ENCODE measurements around the gene CPN2. TPM values are rescaled to one million over a fixed set of nuclear protein-coding genes. Genes with fewer than 3 reads are reported as not detected.

CPN2 gene
- total and polyA plus RNA-seq, 4 donors: 20.4 to 196 (median 128) TPM

GRCh38 chr3:194314388-194315068, 36.6 kb downstream of the CPN2 start:
- H3K27ac ChIP-seq (ENCODE audit: low read depth in 1 of 2, low read length in 2 of 2): no peak overlapping the region
- H3K27me3 ChIP-seq (ENCODE audit: control insufficient read depth in 4 of 4, insufficient read depth in 4 of 4, low read length in 3 of 4): no peaks in the 10 kb centered on the region
- no peak overlapping the region for H3K4me3 ChIP-seq (ENCODE audit: low read depth in 1 of 3, low read length in 3 of 3)
- DNase-seq (ENCODE audit: low spot score): no peak
- H3K4me1 ChIP-seq (ENCODE audit: control insufficient read depth in 4 of 4, insufficient read depth in 4 of 4, low read length in 3 of 4): peaks cover 0 to 12% (median 7%) of the 10 kb centered on the region in 4 donors
- H3K9me3 ChIP-seq (ENCODE audit: control insufficient read depth in 4 of 4, low read length in 3 of 4): no peaks in the 10 kb centered on the region
- no peaks in the 10 kb centered on the region for H3K36me3 ChIP-seq (ENCODE audit: control insufficient read depth in 4 of 4, insufficient read depth in 3 of 4, low read depth in 1 of 4, low read length in 3 of 4)
- no peak overlapping the region for H3K9ac ChIP-seq (ENCODE audit: low read depth in 1 of 2, low read length in 2 of 2)
- no peak for TF ChIP-seq RXRA (IDR thresholded peaks at IDR 0.05)
- TF ChIP-seq MAX (IDR thresholded peaks at IDR 0.05): no peak
- no peak for TF ChIP-seq HNF4A (conservative IDR thresholded peaks at IDR 0.05)
- no peak for TF ChIP-seq YY1 (IDR thresholded peaks at IDR 0.05)
- TF ChIP-seq FOXA2 (IDR thresholded peaks at IDR 0.05): no peak
- TF ChIP-seq ZBTB33 (IDR thresholded peaks at IDR 0.05): no peak
- no peak for TF ChIP-seq JUND (IDR thresholded peaks at IDR 0.05)
- TF ChIP-seq SP1 (IDR thresholded peaks at IDR 0.05): no peak
- TF ChIP-seq EGR1 (IDR thresholded peaks at IDR 0.05; ENCODE audit: low read depth in 2 of 2): no peak
- TF ChIP-seq REST (IDR thresholded peaks at IDR 0.05): no peak
- no peak for TF ChIP-seq TAF1 (conservative IDR thresholded peaks at IDR 0.05)
- no peak for TF ChIP-seq ATF3 (IDR thresholded peaks at IDR 0.05)
- WGBS: 91% methylated on average over 13 of the region's 13 CpGs

GRCh38 chr3:194313560-194314387, 37.4 kb downstream of the CPN2 start:
- Histone ChIP-seq H3K9ac (ENCODE audit: low read depth in 1 of 2, low read length in 2 of 2) (no peak overlapping the region), H3K9me3 (ENCODE audit: control insufficient read depth in 4 of 4, low read length in 3 of 4) (no peaks in the 10 kb centered on the region), H3K27ac (ENCODE audit: low read depth in 1 of 2, low read length in 2 of 2) (no peak overlapping the region), H3K27me3 (ENCODE audit: control insufficient read depth in 4 of 4, insufficient read depth in 4 of 4, low read length in 3 of 4) (no peaks in the 10 kb centered on the region), H3K4me1 (ENCODE audit: control insufficient read depth in 4 of 4, insufficient read depth in 4 of 4, low read length in 3 of 4) (peaks cover 0 to 13% (median 7%) of the 10 kb centered on the region in 4 donors), H3K36me3 (ENCODE audit: control insufficient read depth in 4 of 4, insufficient read depth in 3 of 4, low read depth in 1 of 4, low read length in 3 of 4) (no peaks in the 10 kb centered on the region), H3K4me3 (ENCODE audit: low read depth in 1 of 3, low read length in 3 of 3) (no peak overlapping the region)
- DNase-seq (ENCODE audit: low spot score): no peak
- TF ChIP-seq GABPA (IDR thresholded peaks at IDR 0.05 in 1 of 2, conservative IDR thresholded peaks at IDR 0.05 in 1 of 2): no peak
- no peak for TF ChIP-seq CTCF (IDR thresholded peaks at IDR 0.05; ENCODE audit: low read depth, low read length, missing input control)
- TF ChIP-seq REST (IDR thresholded peaks at IDR 0.05): no peak
- TF ChIP-seq TAF1 (conservative IDR thresholded peaks at IDR 0.05): no peak
- TF ChIP-seq RXRA (IDR thresholded peaks at IDR 0.05): no peak
- no peak for TF ChIP-seq HNF4G (IDR thresholded peaks at IDR 0.05)
- peak; percentile 9 to 10 for TF ChIP-seq HNF4A (conservative IDR thresholded peaks at IDR 0.05)
- TF ChIP-seq YY1 (IDR thresholded peaks at IDR 0.05): no peak
- peak in 1 of 2 donors; percentile 19 for TF ChIP-seq RAD21 (IDR thresholded peaks at IDR 0.05)
- TF ChIP-seq FOXA2 (IDR thresholded peaks at IDR 0.05): no peak
- TF ChIP-seq EGR1 (IDR thresholded peaks at IDR 0.05; ENCODE audit: low read depth in 2 of 2): no peak
- WGBS: 69% methylated on average over 15 of the region's 15 CpGs

Measured in liver (tissue), 9 donors.